Measurements from ENCODE around the gene TNFRSF9.
"Not testable (repeated sequence)": the region's sequence is repeated elsewhere in the genome, so short reads cannot be mapped to it uniquely, and the experiment has no call there.

TNFRSF9 gene
- 13.5 to 470 (median 43.3) reads per million in 17 experiments for total RNA-seq

DNA sequence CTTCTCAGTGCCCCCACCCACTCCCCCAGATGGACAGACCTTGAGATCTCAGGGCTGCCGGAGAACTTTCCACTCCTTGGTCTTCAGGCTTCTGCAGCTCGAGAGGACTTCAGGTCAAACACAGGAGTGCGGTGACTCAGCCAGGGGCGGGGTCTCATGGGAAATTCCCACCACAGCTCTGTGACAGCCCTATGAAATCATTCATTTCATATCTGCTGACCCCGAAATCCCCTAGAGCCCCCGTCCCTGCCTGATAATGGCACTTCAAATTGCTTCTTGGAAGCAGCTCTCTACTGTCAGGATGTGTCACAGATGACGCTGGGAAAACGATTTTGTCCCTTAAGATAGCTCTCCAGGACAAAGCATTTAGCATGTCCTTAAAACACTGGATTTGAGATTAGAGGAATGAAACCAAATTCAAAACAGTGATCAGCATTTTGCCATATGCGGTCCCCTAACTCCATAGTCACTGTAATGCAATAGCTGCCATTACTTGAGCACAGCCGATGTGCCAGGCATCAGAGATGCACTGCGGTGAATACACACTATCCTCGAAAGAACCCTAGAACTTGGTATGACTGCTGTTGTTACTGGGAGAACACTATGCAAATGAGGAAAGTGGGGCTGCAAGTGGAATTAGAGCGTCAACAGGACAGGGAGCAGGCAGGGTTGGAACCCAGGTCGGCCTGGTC lies at the start of gene TNFRSF9:
Gene TNFRSF9, minus strand, starts transcription at position 95 of the 692 bp plus-strand sequence. CDS start 845 bp downstream, outside the sequence.
- peak; percentile 54 to 81 (median 72) for DNase-seq

DNA sequence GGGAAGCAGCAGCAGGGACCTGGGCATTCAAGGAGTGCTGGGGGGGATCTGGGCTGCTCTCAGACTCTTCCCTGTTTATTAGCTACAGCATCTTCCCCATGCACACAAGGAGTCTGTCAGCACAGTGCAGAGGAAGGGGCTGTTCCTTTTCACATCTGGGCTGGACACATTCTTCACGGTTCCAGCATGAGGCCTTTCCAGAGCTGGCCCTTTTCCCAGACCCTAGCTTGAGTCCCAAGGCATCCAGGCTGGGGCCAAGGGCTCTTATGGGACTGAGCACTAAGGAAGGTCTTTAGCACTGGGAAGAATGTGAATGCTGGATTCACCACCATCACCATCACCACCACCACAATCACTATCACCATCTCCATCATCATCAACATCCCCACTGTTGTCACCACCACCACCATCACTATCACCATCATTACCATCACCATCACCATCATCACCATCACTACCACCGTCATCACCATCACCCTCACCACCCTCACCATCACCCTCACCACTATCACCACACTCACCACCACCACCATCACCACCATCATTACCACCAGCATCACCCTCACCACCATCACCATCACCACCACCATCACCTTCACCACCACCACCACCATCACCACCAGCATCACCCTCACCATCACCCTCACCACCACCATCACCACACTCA lies 49.3 kb upstream of the TNFRSF9 start:
- no peak for DNase-seq

DNA sequence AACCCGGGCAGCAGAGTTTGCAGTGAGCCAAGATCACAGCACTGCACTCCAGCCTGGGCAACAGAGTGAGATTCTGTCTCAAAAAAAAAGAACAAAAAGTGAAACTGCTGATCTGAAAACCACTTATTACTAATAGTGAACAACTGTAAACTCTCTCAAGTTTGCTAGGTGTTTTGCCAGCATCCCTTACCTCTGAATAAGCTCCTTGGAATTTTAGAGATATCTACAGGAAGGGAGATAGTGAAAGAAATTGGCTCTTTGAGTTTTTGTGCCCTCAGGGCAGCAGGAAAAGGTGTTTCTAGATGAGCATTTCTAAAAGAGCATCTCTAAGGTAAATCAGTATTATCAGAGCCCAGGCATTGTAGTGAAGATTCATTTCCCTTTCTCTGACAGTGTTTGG lies 47.9 kb upstream of the TNFRSF9 start:
- no peak for DNase-seq

DNA sequence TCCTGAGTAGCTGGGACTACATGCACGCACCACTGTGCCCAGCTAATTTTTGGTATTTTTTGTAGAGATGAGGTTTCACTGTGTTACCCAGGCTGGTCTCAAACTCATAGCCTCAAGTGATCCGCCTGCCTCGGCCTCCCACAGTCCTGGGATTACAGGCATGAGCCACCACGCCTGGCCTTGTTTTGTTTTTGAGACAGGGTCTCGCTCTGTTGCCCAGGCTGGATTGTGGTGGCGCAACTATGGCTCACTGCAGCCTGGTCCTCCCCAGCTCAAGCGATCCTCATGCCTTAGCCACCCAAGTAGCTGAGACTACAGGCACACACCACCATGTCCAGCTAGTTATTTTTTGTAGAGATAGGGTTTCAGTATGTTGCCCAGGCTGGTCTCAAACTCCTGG lies 46.9 kb upstream of the TNFRSF9 start:
- DNase-seq, result no peak

DNA sequence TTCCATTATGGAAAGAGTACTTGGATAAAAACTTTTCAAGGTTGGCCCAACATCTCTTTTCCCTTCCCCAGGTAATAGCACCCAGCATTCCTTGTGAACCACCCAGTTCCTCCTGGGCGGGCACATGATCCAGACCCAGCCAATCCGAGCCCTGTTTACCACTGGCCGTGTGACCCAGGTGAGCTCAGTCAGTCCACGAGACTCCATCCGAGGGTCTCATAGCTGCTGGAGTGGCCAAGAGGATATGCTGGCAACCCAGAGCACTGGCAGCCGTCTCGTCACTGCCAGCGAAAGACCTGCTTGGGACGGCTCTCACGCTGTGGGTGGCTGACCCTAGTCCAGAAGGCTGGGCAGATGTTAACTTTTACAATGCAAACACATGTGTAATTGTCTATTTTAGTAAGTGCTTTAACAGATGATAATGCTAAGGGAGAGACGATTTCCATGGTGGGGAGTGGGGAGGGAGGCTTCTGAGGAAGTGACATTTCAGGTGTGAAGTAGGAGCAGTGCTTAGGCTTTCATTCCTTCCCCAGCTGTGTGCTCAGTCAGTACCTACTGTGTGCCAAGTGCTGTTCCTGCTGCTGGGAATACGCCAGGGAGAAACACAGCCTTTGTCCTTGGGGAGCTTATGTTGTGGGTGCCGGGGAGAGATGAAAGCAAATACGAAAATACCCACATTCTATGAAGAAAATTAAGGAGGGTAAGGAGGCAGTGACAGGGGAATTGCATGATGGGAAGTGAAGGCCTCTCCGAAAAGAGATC lies 45.4 kb upstream of the TNFRSF9 start:
- no peak for DNase-seq

DNA sequence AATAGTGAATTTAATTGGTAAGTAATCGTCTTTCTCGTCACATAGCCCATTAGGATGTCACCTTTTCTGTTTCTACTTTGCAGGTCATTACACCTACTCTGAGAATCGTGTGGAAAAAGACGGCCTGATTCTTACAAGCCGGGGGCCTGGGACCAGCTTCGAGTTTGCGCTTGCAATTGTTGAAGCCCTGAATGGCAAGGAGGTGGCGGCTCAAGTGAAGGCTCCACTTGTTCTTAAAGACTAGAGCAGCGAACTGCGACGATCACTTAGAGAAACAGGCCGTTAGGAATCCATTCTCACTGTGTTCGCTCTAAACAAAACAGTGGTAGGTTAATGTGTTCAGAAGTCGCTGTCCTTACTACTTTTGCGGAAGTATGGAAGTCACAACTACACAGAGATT lies 44.2 kb upstream of the TNFRSF9 start:
- no peak for DNase-seq

DNA sequence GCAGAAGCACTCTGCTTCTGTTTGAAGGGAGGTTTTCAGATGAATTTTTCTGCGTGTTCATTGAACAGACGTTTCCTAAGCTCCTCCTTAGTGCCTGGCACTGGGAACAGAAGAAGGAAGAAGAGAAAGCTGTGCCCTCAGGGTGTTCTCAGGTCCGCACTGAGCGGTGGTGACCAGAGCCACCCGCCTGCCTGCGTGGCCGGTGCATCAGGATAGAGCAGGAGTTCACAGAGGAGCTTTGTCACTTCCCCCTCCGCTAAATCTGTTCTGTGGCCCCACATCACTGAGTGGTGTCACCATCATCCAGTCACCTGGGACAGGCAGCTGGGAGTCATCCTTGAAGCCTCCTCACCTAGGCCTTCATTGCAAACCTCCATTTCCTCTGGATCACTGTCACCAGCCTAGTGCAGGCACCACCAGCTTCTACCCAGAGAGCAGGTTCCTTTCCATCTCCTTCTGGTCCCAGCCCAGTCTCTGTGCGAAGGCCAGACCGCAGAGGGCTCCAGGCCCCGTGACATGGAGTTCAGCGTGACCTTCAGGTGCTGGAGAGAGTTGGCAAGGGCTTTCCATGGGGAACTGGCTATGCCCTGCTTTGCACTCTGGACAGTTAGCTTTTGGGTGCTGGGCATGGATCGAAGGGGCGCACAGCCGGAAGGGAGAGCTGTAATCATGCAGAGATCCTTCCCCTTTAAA lies 42.6 kb upstream of the TNFRSF9 start:
- no peak for DNase-seq

DNA sequence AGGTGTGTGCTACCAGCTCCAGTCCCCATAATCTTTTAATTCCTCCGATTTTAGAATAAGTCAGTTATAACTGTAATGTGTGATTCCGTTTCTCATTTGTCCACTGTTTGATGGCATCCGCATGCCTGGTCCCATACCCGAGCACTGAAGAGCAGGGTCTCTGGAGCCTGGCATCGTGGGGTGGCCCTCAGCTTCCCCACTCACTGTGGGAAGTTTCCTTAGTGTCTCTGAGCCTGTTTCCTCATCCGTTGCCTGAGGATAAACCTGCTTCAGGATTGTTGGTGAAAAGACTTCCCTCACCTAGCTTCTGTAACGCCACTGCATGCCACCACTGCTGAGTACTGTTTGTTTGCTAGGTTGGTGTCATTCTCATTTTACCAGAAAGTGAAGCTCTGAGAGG lies 40.3 kb upstream of the TNFRSF9 start:
- no peak for DNase-seq

DNA sequence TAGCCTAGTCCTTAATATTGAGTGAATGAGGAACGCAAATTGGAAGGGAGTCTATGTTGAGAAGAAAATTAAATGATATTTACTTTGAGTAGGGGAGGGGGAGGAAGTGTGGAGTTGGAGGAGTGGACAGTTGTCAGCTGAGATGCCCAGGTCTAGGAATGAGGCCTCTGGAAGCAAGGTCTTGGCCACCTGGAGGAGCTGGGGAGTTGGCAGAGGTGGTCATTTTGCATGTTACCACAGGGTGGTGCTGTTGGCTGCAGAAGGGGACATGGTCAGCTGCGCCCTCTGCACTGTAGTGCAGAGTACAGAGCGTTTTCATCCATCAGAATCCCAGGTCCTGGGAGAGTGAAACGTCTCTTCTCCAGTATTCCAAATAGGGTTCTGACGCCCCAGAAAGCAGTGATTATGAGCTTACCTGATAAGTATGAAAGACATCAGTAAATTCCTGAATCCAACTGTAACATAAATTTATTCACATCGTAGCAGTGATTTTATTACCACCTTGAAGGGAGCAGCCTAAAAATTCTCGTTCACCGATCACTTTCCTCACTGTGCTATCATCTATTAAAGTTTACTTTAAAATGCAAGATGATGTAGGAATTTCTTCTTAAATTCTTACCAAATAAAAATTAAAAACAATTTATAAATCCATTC lies 34.7 kb upstream of the TNFRSF9 start:
- peak; percentile 54 to 67 (median 64) for DNase-seq

DNA sequence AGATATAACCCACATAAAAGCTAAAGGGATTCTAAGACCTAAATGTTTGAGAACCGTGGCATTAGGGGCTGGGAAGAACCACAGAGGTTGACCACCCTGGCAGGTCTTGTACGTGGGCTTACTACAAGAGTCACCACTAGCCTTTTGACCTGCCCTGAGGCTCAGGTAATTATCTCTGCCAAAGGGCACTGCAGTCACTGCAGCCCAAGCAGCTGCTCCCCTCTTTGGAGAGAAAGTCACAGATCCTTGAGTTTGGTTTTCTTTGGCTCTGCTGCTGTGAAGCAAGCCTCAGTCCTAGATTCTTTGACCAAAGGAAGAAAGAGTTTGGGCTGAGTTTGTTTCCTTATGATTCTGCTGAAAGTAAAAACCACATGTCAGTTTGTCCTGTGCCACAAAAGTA lies 32.4 kb upstream of the TNFRSF9 start:
- DNase-seq, result no peak

DNA sequence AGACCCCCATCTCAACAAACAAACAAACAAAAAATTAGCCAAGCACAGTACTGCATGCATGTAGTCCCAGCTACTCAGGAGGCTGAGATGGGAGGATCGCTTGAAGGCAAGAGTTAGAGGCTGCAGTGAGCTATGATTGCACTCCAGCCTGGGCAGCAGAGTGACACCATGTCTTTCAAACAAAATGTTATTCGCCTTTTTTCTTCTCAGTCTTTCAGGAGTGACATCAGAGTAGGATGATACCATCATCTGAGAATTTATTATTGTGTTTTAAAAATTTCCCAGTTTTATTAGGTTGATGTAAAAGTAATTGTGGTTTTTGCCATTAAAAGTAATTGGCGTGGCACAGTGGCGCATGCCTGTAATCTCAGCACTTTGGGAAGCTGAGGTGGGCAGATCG lies 31.6 kb upstream of the TNFRSF9 start:
- DNase-seq, result no peak

DNA sequence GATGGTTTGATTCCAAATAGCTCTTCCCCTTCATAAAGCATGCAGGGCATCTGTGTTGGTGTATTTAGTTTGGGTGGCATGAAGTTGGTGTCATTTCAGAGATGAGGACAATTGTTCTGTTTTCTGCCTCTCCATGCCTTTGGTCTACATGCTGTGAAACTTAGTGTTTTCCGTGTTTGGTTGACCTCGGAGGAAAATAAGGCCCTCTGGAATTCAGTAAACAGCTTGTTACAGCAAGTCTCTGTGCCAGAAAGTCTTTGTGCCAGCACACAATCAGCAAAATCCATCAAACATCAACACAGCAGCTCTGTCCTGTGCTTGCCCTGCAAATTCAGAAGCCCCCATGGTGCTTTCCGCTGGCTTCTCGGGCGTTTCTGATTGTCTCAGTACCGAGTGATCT lies 30.4 kb upstream of the TNFRSF9 start:
- no peak for DNase-seq

DNA sequence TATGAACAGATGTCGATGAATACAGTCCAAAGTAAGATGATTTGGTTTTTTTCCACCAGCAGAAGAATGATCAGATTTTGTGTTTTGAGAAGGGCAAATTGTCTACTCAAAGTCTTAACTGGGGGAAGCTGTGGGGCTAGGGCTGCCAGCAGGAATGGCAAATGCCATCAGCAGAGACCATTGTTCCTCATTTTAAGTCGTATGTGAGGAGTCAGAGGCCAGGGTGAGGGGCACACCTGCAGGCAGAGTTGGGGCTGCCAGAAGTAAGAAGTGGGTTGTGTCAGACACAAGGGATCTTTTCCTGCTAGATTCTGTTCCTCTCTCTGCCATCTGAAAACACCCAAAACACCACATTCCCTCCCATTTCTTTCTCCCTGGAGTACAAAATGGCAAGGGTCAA lies 29.6 kb upstream of the TNFRSF9 start:
- no peak for DNase-seq

DNA sequence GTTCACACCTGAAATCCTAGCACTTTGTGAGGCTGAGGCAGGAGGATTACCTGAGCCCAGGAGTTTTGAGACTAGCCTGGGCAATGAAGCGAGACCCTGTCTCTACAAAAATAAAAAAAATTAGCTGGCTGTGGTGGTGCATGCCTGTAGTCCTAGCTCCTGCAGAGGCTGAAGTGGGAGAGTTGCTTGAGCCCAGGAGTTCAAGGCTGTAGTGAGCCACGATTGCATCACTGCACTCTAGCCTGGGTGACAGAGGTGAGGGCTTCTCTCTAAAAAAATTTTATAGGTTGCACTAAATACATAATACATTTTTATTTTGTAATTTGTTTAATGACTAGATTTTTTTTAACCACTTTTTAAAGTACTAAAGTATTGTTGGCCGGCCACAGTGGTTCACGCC lies 27.0 kb upstream of the TNFRSF9 start:
- DNase-seq, result no peak

DNA sequence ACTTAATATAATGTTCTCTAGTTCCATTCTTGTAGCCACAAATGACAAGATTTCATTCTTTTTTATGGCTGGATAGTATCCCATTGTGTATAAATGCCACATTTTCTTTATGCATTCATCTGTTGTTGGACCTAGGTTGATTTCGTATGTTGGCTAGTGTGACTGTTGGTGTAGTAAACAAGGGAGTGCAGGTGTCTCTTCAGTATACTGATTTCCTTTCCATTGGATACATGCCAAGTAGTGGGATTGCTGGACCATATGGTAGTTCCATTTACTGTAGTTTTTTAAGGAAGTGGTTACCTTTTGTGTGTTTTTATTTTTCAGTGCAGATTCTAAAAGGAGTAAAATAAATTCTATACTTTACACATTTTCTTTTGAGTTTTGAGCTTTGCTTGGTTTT lies 26.6 kb upstream of the TNFRSF9 start:
- no peak for DNase-seq

DNA sequence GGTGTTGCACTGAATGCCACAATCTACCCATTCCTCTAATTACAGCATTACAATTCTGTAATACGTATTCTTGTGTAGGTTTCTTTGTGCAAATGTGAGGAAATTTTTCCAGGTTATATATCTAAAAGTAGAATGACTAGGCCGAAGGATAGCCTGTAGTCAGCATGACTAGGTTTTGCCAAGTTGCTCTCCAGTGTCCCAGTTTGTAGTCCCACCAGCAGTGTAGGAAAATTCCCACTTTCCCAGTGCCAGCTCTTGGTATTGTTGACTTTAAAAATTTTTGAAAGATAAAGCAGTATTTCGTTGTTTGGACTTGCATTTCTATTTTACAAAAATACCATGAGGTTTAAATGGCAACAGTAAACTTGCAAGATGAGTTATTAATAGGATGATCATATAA lies 23.8 kb upstream of the TNFRSF9 start:
- DNase-seq, result no peak

DNA sequence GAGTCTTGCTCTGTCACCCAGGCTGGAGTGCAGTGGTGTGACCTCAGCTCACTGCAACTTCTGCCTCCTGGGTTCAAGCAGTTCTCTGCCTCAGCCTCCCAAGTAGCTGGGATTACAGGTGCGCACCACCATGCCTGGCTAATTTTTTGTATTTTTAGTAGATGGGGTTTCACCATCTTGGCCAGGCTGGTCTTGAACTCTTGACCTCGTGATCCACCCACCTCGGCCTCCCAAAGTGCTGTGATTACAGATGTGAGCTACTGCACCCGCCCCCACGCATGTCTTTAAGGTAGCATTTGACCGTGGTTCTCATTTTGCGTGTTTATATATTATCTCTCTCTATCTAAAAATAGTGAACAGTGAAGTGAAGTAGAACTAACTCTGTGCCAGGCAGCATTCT lies 23.2 kb upstream of the TNFRSF9 start:
- DNase-seq, result not testable (repeated sequence)

DNA sequence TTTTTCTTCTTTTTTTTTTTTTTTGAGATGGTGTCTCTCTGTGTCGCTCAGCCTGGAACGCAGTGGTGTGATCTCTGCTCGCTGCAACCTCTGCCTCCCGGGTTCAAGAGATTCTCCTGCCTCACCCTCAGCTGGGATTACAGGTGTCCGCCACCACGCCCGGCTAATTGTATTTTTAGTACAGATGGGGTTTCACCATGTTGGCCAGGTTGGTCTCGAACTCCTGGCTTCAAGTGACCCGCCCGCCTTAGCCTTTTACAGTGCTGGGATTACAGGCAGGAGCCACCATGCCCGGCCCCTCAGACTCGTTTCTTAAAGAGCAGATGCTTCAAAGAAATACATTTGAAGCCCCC lies 22.7 kb upstream of the TNFRSF9 start:
- DNase-seq, result not testable (repeated sequence)

DNA sequence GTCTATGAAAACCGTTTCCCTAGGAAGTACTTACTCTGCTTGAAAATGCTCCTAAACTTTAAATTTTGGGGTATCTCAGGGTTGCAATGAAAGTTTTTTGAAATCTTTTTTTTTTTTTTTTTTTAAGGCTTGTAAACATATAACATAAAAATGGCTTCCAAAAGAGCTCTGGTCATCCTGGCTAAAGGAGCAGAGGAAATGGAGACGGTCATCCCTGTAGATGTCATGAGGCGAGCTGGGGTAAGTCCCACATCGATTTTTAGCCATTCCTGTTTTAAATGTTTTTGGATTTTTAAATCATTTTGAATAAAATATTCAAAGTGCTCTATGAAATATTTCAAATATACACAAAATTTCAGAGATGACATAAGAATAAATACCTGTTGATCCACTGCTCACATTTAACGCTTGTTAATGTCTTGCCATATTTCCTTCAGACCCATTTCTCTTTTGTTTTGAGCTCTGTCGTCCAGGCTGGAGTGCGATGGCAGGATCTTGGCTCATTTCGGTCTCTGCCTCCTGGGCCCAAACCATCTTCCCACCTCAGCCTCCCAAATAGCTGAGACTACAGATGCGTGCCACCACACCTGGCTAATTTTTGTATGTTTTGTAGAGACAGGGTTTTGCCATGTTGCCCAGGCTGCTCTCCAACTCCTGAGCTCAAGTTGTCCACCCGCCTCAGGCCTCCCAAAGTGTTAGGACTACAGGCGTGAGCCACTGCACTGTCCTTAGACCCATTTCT lies 22.2 kb upstream of the TNFRSF9 start:
- DNase-seq, result peak in 1 of 4 experiments; percentile 36

DNA sequence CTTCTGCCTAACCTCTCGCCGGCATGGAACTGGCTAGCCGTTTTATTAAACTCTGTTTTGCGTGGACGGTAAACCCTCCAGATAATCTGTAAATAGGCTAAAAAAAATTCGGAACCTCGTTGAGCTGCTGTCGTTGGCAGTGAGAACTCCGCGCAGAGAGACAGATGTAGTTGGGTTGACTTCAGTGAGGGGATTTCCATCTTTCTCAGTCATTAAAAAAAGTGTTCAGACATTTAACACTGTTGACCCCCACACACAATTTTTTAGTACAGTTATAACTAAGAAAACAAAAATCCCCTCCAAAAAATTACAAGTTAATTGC lies 21.3 kb upstream of the TNFRSF9 start:
- DNase-seq, result no peak

DNA sequence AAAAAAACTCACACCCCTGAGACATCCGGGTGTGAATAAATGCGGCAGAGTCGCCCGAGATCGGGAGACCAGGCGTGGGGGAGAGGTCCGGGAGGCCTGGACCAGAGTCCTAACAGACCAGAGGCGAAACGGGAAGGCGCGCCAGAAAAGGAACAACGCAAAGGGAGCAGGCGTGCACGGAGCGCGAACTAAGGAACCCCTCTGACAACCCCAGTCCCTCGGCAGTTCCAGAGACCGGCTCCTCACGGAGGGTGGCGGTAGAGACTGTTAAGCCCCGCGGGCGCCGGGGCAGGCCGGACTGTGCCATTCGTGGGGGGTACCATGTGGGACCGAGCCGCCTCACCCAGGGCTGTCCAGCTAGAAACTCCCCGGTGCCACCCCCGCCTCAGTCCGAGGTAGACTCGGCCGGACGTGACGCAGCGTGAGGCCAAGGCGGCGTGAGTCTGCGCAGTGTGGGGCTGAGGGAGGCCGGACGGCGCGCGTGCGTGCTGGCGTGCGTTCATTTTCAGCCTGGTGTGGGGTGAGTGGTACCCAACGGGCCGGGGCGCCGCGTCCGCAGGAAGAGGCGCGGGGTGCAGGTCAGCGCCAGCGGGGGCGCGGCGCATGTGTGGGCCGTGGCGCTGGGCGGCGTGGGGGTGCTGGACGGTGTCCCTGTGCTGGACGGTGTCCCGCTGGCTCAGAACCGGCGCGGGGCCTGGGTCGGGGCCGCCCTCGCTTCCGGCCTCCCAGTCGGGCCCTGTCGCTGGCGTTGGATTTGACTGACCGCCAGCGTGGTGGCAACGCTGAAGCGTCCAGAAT lies 20.8 kb upstream of the TNFRSF9 start, which contains the start of gene PARK7:
Gene PARK7, plus strand, starts transcription at position 496 of the 798 bp plus-strand sequence. CDS start 1,075 bp downstream, outside the sequence.
- DNase-seq, result peak; percentile 99 to 100 (median 100)

Data from suppressor macrophage (primary cell).